Stimulated activated CD4-positive, alpha-beta T cell treated with anti-CD3 and anti-CD28 coated beads, Interleukin-1b, Interleukin-23, amount 100 ng/mL, for 24 hours (primary cell): Measurements from ENCODE around the gene CACNA1I.

Experiments
- DNase-seq, 4 experiments: peaks; one replicate each; pipeline ENCODE4 v3.0.0-alpha.2; 2020; ENCODE audit warnings: low read depth in 4 of 4, low spot score in 1 of 4

CACNA1I gene

GRCh38 chr22:39646398-39647063 is 76.0 kb downstream of the CACNA1I start:
- no peak for DNase-seq

DNA sequence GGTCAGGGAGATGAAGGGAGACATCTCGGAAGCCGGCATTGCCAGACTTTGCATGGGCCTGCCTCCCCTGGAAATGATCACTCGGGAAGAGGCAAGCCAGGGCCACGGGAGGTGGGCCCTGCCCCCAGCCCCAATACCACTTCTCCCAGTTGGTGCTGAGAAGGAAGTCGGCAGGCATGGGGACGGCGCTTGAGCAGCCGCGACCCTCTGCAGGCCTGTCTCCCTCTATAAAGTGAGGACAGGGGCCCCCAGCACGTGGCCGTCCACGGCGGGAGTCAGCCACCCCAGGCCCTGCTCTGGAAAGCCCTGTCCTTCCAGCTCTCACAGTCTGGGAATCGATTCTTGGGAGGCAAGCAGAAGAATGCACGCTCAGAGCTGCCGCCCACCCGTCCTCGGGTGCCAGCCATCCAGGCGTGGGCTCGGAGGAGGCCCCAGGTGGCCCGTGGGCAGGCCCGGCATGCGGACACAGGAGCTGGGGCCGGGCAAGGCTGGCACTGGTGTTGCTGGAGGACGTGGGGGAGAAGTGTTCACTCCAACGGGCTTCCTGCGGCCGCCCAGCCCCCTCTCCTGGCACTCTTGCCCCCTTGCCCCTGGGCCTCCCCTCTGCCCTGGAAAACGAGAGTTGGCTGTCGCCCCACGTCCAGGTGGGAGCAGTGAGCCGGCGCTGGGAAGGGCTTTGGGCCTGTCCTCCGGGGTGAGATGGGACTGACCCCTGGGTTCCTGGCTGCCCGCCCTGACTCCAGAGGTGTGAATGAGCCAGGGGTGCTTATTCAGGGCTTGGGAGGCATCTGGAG is 77.5 kb downstream of the CACNA1I start:
- DNase-seq = no peak

DNA sequence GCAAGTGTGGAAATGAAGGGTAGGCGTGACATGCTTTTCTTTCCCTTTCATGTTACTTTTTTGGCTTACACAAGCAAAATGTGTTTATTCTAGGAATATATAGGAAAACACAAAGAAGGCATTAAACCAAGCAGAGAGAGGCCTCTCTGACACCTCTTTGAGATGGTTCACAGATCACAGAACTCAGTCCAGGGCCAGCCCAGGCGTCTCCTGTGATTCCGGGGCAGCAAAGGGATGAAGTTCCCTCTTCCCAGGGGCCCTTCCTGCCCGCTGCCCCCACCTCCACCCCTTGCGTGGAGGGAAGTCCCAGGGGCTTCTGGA is 78.0 kb downstream of the CACNA1I start:
- no peak for DNase-seq

DNA sequence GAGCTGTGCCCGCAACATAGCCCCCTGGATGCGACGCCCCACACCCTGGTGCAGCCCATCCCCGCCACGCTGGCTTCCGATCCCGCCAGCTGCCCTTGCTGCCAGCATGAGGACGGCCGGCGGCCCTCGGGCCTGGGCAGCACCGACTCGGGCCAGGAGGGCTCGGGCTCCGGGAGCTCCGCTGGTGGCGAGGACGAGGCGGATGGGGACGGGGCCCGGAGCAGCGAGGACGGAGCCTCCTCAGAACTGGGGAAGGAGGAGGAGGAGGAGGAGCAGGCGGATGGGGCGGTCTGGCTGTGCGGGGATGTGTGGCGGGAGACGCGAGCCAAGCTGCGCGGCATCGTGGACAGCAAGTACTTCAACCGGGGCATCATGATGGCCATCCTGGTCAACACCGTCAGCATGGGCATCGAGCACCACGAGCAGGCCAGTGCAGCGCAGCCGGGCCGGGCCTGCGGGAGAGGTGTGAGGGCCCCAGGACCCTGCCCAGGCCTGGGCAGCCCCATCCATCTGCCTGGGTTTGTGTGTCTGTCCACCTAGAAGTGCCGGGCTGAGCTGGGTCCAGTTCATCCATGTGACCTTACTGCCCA is 79.0 kb downstream of the CACNA1I start:
- DNase-seq = no peak

- no peak for DNase-seq
Measured at GRCh38 chr22:39651053-39651996, 80.8 kb downstream of the CACNA1I start.

DNA sequence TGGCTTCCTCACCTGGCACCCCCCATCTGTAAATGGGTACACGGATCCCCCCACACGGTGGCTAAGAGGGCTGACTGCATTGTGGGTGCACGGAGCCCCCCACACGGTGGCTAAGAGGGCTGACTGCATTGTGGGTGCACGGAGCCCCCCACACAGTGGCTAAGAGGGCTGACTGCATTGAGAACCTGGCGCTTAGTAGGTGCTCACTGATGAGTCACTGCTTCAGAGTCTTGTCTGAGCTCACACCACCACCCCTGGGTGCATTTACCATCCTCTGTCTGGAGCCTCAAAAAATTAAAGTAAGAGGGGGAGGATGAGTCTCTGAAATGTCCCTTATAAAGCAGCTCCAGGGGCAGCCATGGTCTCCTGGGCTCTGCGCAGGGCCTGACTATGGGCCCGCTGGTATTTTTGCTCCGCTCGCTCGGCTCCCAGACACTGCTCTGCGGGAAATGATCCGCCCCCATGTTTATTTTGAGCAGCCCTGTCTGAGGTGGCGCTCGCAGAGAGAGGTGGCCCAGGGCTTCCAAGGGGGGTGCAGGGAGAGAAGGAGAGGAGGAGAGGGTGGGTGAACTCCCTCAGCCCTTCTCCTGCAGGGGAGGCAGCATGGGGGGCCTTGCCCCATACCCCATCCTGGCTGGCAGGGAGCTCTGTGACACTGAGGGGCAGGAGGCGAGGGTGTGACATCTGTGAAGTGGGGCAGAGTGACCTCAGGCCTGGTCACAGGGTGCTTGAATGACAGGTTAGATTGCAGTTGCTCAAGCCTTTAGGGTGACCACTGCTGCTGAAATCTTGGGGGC is 82.6 kb downstream of the CACNA1I start:
- DNase-seq = no peak

DNA sequence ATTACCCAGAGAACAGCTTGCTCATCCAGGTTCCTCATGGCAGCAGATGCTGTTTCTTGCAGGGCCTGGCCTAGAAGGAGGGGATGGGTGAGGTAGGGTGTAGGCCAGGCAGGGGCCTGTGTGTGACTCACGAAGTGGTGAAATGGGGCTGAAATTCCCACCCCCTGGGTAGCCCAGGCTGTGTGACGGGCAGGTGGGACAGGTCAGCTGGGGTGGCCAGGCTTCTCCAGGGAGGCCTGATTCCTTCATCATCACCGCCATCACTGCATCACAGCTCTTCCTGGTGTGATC is 83.2 kb downstream of the CACNA1I start:
- DNase-seq = no peak

- DNase-seq = no peak
Measured at GRCh38 chr22:39654131-39654926, 83.8 kb downstream of the CACNA1I start.

- DNase-seq = no peak
Measured at GRCh38 chr22:39655004-39655579, 84.5 kb downstream of the CACNA1I start.

DNA sequence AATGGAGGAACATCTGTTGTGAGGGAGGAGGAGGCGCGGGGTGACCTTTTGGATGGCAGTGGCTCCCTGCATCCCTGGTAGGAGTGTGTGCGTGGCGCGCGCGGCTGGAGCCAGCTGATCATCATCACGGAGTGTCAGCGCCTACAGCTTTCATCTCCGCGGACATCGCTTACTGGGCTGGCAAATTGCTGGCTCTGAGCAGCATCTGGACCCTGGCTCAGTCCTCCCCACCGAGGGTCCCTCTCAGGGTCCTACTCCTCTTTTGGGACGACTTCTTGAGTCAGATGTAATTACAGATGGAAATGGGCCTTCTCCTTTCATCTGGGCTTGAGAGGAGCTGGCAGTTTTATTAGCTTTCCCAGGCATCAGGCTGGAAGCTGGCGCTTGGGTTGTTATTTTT is 85.3 kb downstream of the CACNA1I start:
- DNase-seq = no peak

DNA sequence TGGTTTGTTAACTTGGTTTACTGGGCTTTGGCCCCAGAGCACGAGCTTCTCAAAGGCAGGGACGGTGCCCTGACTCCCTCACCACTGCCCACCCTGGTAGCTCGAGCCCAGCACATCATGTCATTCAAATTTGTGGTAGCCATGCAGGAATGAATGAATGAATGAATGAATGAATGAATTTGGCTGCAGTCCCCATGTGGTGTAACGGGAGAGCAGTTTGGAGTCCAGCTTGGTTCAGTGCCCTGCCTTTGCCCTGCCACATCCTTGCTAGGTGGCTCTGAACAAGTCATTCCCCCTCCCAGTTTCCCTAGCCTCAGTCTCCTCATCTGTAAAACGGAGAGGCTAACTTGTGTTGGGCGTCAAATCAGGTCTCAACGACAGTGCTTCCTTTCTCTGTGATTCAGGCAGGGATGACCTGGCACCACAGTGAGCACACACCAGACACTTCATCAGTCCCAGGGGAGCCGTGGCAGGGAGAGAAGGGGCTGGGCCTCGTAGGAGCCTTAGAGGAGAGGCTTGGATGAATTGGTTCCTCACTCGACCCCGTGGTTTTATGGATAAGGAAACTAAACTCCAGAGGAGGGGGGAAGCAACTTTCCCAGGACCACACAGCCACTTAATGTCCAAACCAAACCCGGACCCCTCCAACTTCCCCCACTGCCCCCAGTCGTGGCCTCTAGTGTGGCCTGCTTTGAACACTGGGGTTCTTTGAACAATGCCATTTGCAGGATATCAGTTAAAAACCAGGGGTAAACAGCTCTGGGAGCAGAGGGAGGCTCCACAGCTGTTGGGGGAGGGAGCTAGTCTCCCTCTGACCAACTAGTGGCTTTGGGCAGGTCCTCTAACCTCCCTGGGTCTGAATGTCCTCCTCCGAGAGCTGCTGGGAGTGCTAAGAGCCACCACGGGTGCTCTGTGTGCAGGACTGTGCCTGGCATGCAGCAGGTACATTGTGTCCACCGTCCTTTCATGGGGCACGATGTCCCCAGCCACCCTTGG is 86.2 kb downstream of the CACNA1I start:
- DNase-seq = no peak

- no peak for DNase-seq
Measured at GRCh38 chr22:39658367-39658766, 87.8 kb downstream of the CACNA1I start.

DNA sequence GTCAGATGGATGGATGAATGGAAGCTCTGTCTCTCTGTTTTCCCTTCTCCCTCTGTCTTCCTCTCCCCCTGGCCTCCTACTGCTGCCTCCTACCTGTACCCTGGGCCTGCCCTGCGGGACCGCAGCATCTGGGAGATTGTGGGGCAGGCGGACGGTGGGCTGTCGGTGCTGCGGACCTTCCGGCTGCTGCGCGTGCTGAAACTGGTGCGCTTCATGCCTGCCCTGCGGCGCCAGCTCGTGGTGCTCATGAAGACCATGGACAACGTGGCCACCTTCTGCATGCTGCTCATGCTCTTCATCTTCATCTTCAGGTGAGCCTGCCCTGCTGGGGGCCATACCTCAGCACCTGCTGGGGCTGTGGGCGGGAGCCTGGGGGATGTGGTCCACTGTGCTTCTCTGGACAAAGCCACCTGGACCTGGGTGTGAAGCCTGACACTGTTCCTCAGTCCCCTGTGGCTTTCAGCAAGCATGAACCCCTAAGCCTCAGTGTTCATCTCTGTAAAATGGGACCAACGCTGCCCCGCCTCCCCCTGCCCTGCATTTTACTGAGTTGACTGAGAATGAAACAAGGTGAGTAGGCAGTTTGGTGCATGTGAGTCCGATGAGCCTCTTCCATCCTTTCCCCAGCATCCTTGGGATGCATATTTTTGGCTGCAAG is 88.4 kb downstream of the CACNA1I start:
- DNase-seq = no peak

GRCh38 chr22:39661501-39661841 is 90.9 kb downstream of the CACNA1I start:
- no peak for DNase-seq

DNA sequence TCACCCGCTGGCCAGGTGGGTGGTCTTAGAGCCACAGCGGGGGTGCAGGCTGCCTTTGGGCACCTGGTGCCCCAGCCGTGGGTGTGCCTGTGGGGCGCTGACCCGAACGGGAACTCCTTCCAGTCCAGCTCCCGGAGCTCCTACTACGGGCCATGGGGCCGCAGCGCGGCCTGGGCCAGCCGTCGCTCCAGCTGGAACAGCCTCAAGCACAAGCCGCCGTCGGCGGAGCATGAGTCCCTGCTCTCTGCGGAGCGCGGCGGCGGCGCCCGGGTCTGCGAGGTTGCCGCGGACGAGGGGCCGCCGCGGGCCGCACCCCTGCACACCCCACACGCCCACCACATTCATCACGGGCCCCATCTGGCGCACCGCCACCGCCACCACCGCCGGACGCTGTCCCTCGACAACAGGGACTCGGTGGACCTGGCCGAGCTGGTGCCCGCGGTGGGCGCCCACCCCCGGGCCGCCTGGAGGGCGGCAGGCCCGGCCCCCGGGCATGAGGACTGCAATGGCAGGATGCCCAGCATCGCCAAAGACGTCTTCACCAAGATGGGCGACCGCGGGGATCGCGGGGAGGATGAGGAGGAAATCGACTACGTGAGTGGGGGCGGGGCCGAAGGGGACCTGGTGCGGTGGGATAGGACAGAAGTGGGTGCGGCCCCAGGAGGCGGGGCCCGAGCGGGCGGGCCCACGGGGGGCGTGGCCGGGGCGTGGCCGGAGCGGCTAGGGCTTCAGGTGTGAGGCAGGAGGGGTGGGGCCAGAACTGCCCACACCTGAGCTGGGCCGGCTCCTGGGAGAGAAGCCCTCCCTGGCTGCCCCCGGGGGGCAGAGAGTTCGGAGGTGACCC is 91.5 kb downstream of the CACNA1I start:
- peak; percentile 37 to 78 (median 59) for DNase-seq

DNA sequence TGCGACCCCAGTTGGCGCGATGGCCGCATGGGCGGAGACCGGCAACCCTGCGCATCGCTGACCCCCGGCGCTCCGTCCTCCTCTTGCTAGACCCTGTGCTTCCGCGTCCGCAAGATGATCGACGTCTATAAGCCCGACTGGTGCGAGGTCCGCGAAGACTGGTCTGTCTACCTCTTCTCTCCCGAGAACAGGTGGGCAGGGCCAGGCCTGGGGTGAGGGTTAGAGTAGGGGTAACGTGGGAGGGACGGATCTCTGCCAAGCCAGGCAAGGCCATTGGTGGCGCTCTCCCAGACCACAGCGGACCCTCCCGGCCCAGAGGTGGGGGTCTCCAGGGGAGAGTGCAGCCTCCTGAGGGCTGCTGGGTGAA is 92.1 kb downstream of the CACNA1I start:
- no peak for DNase-seq

DNA sequence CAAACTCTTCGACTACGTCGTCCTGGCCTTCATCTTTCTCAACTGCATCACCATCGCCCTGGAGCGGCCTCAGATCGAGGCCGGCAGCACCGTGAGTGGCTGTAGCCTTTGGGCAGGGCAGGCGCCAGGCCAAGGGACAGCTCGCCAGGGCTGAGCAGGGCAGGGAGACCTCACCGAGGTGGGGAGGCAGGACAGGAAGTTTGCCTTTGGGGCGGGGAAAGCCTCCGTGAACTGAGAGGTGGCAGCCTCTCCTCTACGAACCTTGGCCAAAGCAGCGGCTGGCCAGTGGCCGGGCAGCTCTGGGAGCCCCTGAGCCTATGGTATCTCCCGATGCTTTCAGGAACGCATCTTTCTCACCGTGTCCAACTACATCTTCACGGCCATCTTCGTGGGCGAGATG is 93.2 kb downstream of the CACNA1I start:
- DNase-seq = no peak
